Measurements from ENCODE around the gene SKIC3. TPM values are rescaled to one million over a fixed set of nuclear protein-coding genes. Genes with fewer than 3 reads are reported as not detected.

The SKIC3 gene
- total RNA-seq, 1 experiment from 2014 or later, result 37.6 TPM

DNA sequence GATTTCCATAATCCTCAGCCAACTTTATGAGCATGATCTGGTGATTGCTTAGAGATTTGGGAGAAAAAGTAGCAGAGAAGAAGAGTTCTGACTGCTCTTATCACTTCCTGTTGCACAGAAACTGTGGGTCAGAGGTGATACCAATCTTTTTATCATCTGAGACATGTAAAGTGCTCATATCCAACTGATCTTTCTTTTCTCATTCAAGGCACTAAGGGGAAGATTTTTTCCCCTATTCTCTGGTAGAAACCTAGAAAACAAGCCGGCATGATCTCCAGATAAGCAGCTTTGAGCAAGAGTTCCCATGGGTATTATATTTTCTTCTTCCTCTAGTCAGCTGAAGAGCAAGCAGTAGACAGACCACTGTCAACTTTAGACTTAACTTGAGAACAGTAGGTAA is 36.1 kb upstream of the SKIC3 start:
- ChIA-PET CTCF (no interaction called here), POLR2A (ENCODE audit: unreplicated experiment) (no interaction called here)
- Histone ChIP-seq H3K79me2 (ENCODE audit: low read length) (no peaks in the 10 kb centered on the region), H2AFZ (ENCODE audit: low read length) (no peak overlapping the region), H3K4me1 (ENCODE audit: insufficient read depth, low read length) (peaks cover 28% of the 10 kb centered on the region), H3K27me3 (ENCODE audit: low read length) (no peaks in the 10 kb centered on the region), H3K27ac (ENCODE audit: low read length) (peak overlapping the region; percentile 81), H3K36me3 (ENCODE audit: low read depth, low read length) (no peaks in the 10 kb centered on the region; the same call in 1 of the 2 replicates), H3F3A (ENCODE audit: low read length, unreplicated experiment) (peaks cover 6% of the 10 kb centered on the region), H3K4me2 (ENCODE audit: low read length) (peak overlapping the region; percentile 11; the same call in 1 of the 2 replicates), H3K9me3 (ENCODE audit: low read length) (no peaks in the 10 kb centered on the region), H3K9ac (ENCODE audit: low read length) (no peak overlapping the region), H3K9me2 (replicated peaks; ENCODE audit: low read length) (no peaks in the 10 kb centered on the region), H4K20me1 (ENCODE audit: low read length) (no peaks in the 10 kb centered on the region), H3K4me3 (ENCODE audit: low read length) (no peak overlapping the region)
- ATAC-seq (0 out of 2 replicates have a peak, but pooled peaks have one; percentile 10), DNase-seq (no peak)
- TF ChIP-seq, protein P1, sequence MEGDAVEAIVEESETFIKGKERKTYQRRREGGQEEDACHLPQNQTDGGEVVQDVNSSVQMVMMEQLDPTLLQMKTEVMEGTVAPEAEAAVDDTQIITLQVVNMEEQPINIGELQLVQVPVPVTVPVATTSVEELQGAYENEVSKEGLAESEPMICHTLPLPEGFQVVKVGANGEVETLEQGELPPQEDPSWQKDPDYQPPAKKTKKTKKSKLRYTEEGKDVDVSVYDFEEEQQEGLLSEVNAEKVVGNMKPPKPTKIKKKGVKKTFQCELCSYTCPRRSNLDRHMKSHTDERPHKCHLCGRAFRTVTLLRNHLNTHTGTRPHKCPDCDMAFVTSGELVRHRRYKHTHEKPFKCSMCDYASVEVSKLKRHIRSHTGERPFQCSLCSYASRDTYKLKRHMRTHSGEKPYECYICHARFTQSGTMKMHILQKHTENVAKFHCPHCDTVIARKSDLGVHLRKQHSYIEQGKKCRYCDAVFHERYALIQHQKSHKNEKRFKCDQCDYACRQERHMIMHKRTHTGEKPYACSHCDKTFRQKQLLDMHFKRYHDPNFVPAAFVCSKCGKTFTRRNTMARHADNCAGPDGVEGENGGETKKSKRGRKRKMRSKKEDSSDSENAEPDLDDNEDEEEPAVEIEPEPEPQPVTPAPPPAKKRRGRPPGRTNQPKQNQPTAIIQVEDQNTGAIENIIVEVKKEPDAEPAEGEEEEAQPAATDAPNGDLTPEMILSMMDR (conservative IDR thresholded peaks at IDR 0.05; ENCODE audit: low read depth, low read length), result no peak
- TF ChIP-seq EZH2 (IDR thresholded peaks at IDR 0.05; ENCODE audit: low read length, unreplicated experiment) (no peak), EZH2phosphoT487 (IDR thresholded peaks at IDR 0.05; ENCODE audit: borderline replicate concordance, low read length) (no peak)
- intact Hi-C loops (cut with micrococcal nuclease), result loop anchor here (2.0 kb wide), 1 partner anchor 36 kb away; the partner anchor contains the start of genes ARSK and SKIC3
- no TSS peak for BruUV-seq (replicated peaks)

DNA sequence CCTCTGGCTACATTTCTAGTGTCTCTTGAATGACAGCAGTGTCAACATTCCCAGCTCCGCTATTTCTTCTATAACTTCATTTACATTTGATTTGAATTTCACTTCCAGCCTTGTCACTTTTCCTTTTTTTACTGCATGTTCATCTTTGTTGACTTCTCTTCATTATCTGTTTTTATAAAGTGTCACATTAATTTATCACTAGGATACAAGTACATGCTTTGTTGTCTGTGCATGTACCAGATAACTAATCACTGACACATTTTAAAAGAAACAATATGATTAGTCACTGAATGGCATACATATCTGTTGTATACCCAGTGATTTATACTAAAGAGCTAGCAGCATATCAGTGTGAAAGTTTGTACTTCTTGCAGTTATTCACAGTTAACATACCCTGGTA is 29.2 kb upstream of the SKIC3 start:
- no peak for ATAC-seq

GRCh38 chr5:95581576-95581975 is 26.8 kb upstream of the SKIC3 start:
- ChIA-PET CTCF (no interaction called here), POLR2A (ENCODE audit: unreplicated experiment) (no interaction called here)
- TF ChIP-seq EZH2phosphoT487 (IDR thresholded peaks at IDR 0.05; ENCODE audit: borderline replicate concordance, low read length), result no peak
- TF ChIP-seq, protein P1 (conservative IDR thresholded peaks at IDR 0.05; ENCODE audit: low read depth, low read length), result no peak
- TF ChIP-seq EZH2 (IDR thresholded peaks at IDR 0.05; ENCODE audit: low read length, unreplicated experiment), result no peak
- H4K20me1 ChIP-seq (ENCODE audit: low read length), result no peaks in the 10 kb centered on the region
- H3F3A ChIP-seq (ENCODE audit: low read length, unreplicated experiment), result no peaks in the 10 kb centered on the region
- H2AFZ ChIP-seq (ENCODE audit: low read length), result no peak overlapping the region
- no peaks in the 10 kb centered on the region for H3K79me2 ChIP-seq (ENCODE audit: low read length)
- H3K4me2 ChIP-seq (ENCODE audit: low read length), result no peak overlapping the region
- ATAC-seq (no peak), DNase-seq (no peak)
- H3K36me3 ChIP-seq (ENCODE audit: low read depth, low read length), result no peaks in the 10 kb centered on the region
- no peaks in the 10 kb centered on the region; the same call in 1 of the 2 replicates for H3K4me1 ChIP-seq (ENCODE audit: insufficient read depth, low read length)
- no peaks in the 10 kb centered on the region for H3K9me3 ChIP-seq (ENCODE audit: low read length)
- H3K9ac ChIP-seq (ENCODE audit: low read length), result no peak overlapping the region
- intact Hi-C loops (cut with micrococcal nuclease), result no loop called here
- BruUV-seq (replicated peaks), result no TSS peak
- H3K27me3 ChIP-seq (ENCODE audit: low read length), result no peaks in the 10 kb centered on the region
- H3K4me3 ChIP-seq (ENCODE audit: low read length), result no peak overlapping the region
- H3K27ac ChIP-seq (ENCODE audit: low read length), result no peak overlapping the region
- no peaks in the 10 kb centered on the region for H3K9me2 ChIP-seq (replicated peaks; ENCODE audit: low read length)

More for the DNA sequence above, 29.2 kb upstream of the SKIC3 start:
- no peak for TF ChIP-seq EZH2 (IDR thresholded peaks at IDR 0.05; ENCODE audit: low read length, unreplicated experiment)
- TF ChIP-seq, protein P1 (conservative IDR thresholded peaks at IDR 0.05; ENCODE audit: low read depth, low read length), result no peak
- no peak for TF ChIP-seq EZH2phosphoT487 (IDR thresholded peaks at IDR 0.05; ENCODE audit: borderline replicate concordance, low read length)
- POLR2A ChIA-PET (ENCODE audit: unreplicated experiment), result no interaction called here
- Histone ChIP-seq H3K4me2 (ENCODE audit: low read length) (no peak overlapping the region), H3K36me3 (ENCODE audit: low read depth, low read length) (no peaks in the 10 kb centered on the region), H3K9me2 (replicated peaks; ENCODE audit: low read length) (no peaks in the 10 kb centered on the region), H4K20me1 (ENCODE audit: low read length) (no peaks in the 10 kb centered on the region), H3K4me1 (ENCODE audit: insufficient read depth, low read length) (no peaks in the 10 kb centered on the region; the same call in 1 of the 2 replicates), H3K27me3 (ENCODE audit: low read length) (no peaks in the 10 kb centered on the region), H3K9ac (ENCODE audit: low read length) (no peak overlapping the region), H3K9me3 (ENCODE audit: low read length) (no peaks in the 10 kb centered on the region), H3K4me3 (ENCODE audit: low read length) (no peak overlapping the region), H3K79me2 (ENCODE audit: low read length) (no peaks in the 10 kb centered on the region), H3K27ac (ENCODE audit: low read length) (no peak overlapping the region), H3F3A (ENCODE audit: low read length, unreplicated experiment) (no peaks in the 10 kb centered on the region), H2AFZ (ENCODE audit: low read length) (no peak overlapping the region)
- intact Hi-C loops (cut with micrococcal nuclease), result no loop called here
- no TSS peak for BruUV-seq (replicated peaks)
- CTCF ChIA-PET, result no interaction called here
- no peak for DNase-seq

All from PC-3 (cell line).